Loucy (cell line): Measurements from ENCODE around the gene CD8A.

Experiments
- H2AFZ ChIP-seq: fragments of 200-600 bp; sonication (generic); 2 replicates; pipeline ENCODE4 v1.6.0; 2016; ENCODE audit warnings: antibody characterized with exemption, mild to moderate bottlenecking, low read length, moderate library complexity
- H3F3A ChIP-seq: fragments of 200-600 bp; 2 replicates; pipeline ENCODE4 v1.6.0; 2016; ENCODE audit warnings: antibody characterized with exemption, low read depth, mild to moderate bottlenecking
- H3K27me3 ChIP-seq: fragments of 200-600 bp; sonication (generic); 2 replicates; pipeline ENCODE4 v1.6.1; 2014; ENCODE audit warnings: low read length, mild to moderate bottlenecking; ENCODE audit not compliant: insufficient read depth, poor library complexity, severe bottlenecking
- H3K36me3 ChIP-seq: fragments of 200-600 bp; sonication (generic); 2 replicates; pipeline ENCODE4 v1.6.1; 2016; ENCODE audit warnings: low read length; ENCODE audit not compliant: insufficient read depth
- H3K4me1 ChIP-seq: fragments of 200-600 bp; sonication (generic); 2 replicates; pipeline ENCODE4 v1.5.1; 2014; ENCODE audit warnings: low read length, mild to moderate bottlenecking; ENCODE audit not compliant: insufficient read depth, poor library complexity, severe bottlenecking
- H3K4me2 ChIP-seq: fragments of 200-600 bp; sonication (generic); 2 replicates; pipeline ENCODE4 v1.6.0; 2014; ENCODE audit warnings: antibody characterized with exemption, low read length, low read depth, mild to moderate bottlenecking; ENCODE audit not compliant: poor library complexity, severe bottlenecking
- H3K4me3 ChIP-seq: fragments of 200-600 bp; sonication (generic); 2 replicates; pipeline ENCODE4 v1.5.1; 2014; ENCODE audit warnings: low read length, mild to moderate bottlenecking, mixed read lengths; ENCODE audit not compliant: poor library complexity, severe bottlenecking
- H3K79me2 ChIP-seq: fragments of 200-600 bp; sonication (generic); 2 replicates; pipeline ENCODE4 v1.6.1; 2014; ENCODE audit warnings: low read length; ENCODE audit not compliant: insufficient read depth
- H3K9ac ChIP-seq: fragments of 200-600 bp; sonication (generic); 2 replicates; pipeline ENCODE4 v1.6.0; 2014; ENCODE audit warnings: mild to moderate bottlenecking, low read depth, low read length, moderate library complexity; ENCODE audit not compliant: poor library complexity, severe bottlenecking
- H3K9me2 ChIP-seq: fragments of 200-600 bp; sonication (generic); replicated peaks from 2 replicates; pipeline ENCODE4 v1.6.1; 2016; ENCODE audit warnings: low read depth, low read length, mixed read lengths
- H3K9me3 ChIP-seq: fragments of 200-600 bp; sonication (generic); 2 replicates; pipeline ENCODE4 v1.6.1; 2014; ENCODE audit warnings: mild to moderate bottlenecking, antibody characterized with exemption, low read length, low read depth; ENCODE audit not compliant: insufficient read depth
- H4K20me1 ChIP-seq: fragments of 200-600 bp; sonication (generic); 2 replicates; pipeline ENCODE4 v1.6.0; 2014; ENCODE audit warnings: antibody characterized with exemption, low read length, mild to moderate bottlenecking; ENCODE audit not compliant: insufficient read depth, poor library complexity, severe bottlenecking
- CTCF ChIP-seq: fragments of 200-600 bp; sonication (generic); conservative IDR thresholded peaks from 2 replicates; pipeline ENCODE4 v1.5.1; 2014; ENCODE audit warnings: mild to moderate bottlenecking, antibody characterized with exemption, low read length
- EZH2phosphoT487 ChIP-seq: fragments of 200-600 bp; IDR thresholded peaks from 2 replicates; pipeline ENCODE4 v1.6.1; 2018; ENCODE audit warnings: antibody characterized with exemption, mild to moderate bottlenecking, moderate library complexity, borderline replicate concordance

Gene CD8A

GRCh38 chr2:86826951-86827350 lies 36.2 kb upstream of the CD8A start:
- H2AFZ ChIP-seq, result no peak overlapping the region
- no peaks in the 10 kb centered on the region for H3K9me3 ChIP-seq
- H3K4me3 ChIP-seq, result no peak overlapping the region
- TF ChIP-seq CTCF, result no peak
- H3K79me2 ChIP-seq, result no peaks in the 10 kb centered on the region
- no peaks in the 10 kb centered on the region for H3K9me2 ChIP-seq
- H3K36me3 ChIP-seq, result no peaks in the 10 kb centered on the region
- H3K4me2 ChIP-seq, result no peak overlapping the region
- peaks cover 17% of the 10 kb centered on the region for H3K4me1 ChIP-seq
- H3F3A ChIP-seq, result no peaks in the 10 kb centered on the region
- no peaks in the 10 kb centered on the region for H3K27me3 ChIP-seq
- no peak overlapping the region for H3K9ac ChIP-seq
- no peaks in the 10 kb centered on the region for H4K20me1 ChIP-seq

GRCh38 chr2:86825693-86826381 lies 35.1 kb upstream of the CD8A start:
- no peak for TF ChIP-seq EZH2phosphoT487
- TF ChIP-seq CTCF, result no peak
- H3K4me2 ChIP-seq, result peak overlapping the region; percentile 84
- H4K20me1 ChIP-seq, result no peaks in the 10 kb centered on the region
- peak overlapping the region; percentile 80 for H2AFZ ChIP-seq
- no peaks in the 10 kb centered on the region for H3F3A ChIP-seq
- H3K79me2 ChIP-seq, result no peaks in the 10 kb centered on the region
- no peak overlapping the region for H3K9ac ChIP-seq
- no peaks in the 10 kb centered on the region for H3K9me2 ChIP-seq
- H3K36me3 ChIP-seq, result no peaks in the 10 kb centered on the region
- H3K4me3 ChIP-seq, result peak overlapping the region; percentile 64
- peaks cover 17% of the 10 kb centered on the region for H3K4me1 ChIP-seq
- no peaks in the 10 kb centered on the region for H3K9me3 ChIP-seq
- H3K27me3 ChIP-seq, result no peaks in the 10 kb centered on the region

GRCh38 chr2:86825036-86825692 lies 34.5 kb upstream of the CD8A start:
- TF ChIP-seq CTCF (no peak), EZH2phosphoT487 (no peak)
- H3K4me1 ChIP-seq, result peaks cover 17% of the 10 kb centered on the region
- H2AFZ ChIP-seq, result peak overlapping the region; percentile 80

More at GRCh38 chr2:86825036-86825692, 34.5 kb upstream of the CD8A start:
- Histone ChIP-seq H3K4me3 (peak overlapping the region; percentile 64), H3K9ac (no peak overlapping the region), H3K9me2 (no peaks in the 10 kb centered on the region), H3K4me2 (peak overlapping the region; percentile 84), H4K20me1 (no peaks in the 10 kb centered on the region), H3K79me2 (no peaks in the 10 kb centered on the region), H3K36me3 (no peaks in the 10 kb centered on the region), H3K27me3 (no peaks in the 10 kb centered on the region), H3F3A (no peaks in the 10 kb centered on the region), H3K9me3 (no peaks in the 10 kb centered on the region)
